NCI-H1436 (cell line): ENCODE data around the gene C1RL.
A peak's percentile ranks its signal among the peaks of the same experiment; 100 is the strongest.
"Not testable (repeated sequence)": the region's sequence is repeated elsewhere in the genome, so short reads cannot be mapped to it uniquely, and the experiment has no call there.

Source experiments
- DNase-seq: peaks from one replicate; lab custom pipeline; 2025; lab: John Stamatoyannopoulos, UW

The C1RL gene

DNA sequence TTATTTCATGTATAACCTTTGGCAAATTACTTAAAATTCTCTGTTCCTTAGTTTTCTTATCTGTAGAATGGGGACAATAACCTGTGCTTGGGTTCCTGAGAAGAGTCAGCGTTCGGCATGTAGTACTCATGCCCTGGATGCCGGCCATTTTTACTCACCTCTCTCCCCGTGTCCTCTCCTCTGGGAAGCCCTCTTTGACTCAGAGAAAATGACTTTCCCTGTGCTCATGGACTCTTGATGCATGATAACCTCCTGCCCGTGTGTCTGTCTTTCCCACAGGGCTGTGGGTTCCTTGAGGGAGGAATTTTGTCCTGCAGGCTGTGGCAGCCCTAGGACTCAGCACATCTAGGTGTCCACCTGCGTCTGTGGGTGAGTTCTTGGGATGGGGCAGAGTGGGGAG is 5.8 kb upstream of the C1RL start:
- DNase-seq = no peak

- DNase-seq = no peak
Observed at GRCh38 chr12:7114008-7114407, 5.0 kb upstream of the C1RL start.

DNA sequence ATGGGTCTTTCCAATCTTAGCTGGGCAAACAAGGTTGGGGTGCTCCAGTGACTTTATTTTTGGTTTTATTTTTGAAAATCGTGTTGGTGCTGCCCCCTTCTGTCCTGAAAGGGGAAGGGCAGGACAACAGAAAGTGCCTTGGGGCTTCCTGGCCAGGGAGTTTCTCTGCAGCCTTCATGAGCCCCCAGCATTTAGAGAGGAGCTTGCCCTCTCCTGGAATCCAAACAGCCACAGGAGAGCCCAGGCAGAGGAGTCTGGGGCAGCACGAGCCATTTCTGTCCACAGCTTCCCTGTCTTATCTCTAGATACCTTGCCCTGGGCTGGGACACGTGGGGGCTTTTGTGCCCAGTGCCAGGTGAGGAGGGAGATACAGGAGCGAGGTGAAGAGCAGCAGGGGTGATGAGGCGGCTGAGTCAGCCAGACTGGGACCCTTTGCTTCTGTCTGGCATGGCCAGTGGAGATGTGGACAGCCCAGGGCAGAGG is 4.4 kb upstream of the C1RL start:
- peak; percentile 4 for DNase-seq

DNA sequence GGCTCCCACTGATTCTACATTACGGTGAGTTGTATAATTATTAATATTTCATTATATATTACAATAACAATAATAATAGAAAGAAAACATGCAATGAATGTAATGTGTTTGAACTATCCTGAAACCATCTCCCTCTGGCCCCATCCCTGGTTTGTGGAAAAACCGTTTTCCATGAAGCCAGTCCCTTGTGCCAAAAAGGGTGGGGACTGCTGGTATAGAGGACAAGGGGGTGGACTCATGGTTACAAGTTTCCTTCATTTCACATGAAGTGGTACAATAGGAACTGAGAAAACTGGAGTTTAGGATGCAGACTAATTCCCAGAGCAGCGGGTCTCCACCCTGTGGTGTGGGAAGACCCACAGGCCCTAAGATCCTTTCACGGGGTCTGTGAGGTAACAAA is 3.0 kb upstream of the C1RL start:
- DNase-seq = no peak

DNA sequence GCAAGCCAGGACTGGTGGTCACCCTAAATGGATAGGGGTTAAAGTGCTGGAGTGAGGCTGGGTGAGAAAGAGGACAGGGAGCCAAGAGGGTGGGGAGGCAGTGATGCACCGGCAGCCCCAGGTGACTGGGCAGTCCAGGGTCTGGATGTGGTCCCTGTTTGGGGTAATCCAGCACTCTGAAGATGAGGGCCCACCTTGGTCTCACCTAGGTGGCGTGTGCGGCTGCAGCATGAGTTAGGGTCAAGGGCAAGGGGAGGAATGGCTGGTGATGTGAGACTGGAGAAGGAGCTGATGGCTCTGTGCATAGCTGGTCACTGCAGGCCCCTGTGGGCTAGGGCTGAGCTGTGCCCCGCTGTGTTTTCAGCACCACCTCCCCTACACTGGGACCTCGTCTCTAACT is 1.6 kb upstream of the C1RL start:
- no peak for DNase-seq

- DNase-seq = no peak
Observed at GRCh38 chr12:7109572-7109920, 532 bp upstream of the C1RL start.

DNA sequence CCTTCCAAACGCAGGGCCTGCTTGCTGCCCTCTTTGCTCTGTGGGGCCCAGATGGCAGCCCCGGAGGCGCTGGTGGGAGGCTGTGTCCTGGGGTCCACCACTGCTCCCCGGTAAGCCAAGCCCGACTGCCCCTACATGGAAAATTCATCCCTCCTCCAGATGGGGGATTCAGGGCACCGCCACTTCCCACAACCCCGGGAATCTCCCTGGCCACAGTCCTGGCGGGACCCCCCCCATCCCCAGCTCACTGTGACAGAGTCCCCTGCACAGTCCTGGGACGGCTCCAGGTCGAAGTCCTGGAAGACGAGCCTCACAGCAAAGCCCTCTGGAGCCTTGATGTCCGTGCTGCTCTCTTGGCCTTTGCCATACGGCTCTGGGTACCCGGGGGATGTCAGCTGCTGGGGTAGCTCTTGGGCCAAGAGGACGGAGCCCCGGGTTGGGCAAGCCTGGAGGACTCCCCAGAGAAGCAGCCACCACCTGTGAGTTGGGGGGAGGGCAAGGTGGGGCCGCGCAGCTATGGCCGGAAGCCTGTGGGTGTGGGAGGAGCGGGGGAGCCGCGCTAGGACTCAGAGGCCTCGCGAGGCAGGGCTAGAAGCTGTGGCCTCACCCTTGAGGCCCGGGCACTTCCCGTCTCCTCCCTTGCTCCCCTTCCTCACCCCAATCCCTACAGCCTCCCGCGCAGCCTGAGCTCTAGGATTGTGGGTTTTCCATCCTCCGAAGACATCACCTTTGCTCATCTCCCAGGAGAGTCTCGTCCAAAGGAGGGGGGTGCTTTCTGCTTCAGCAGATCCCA is 815 bp downstream of the C1RL start:
- peak; percentile 37 for DNase-seq

- no peak for DNase-seq
Observed at GRCh38 chr12:7107636-7108002, 1.4 kb downstream of the C1RL start.

GRCh38 chr12:7107181-7107580 is 1.8 kb downstream of the C1RL start:
- DNase-seq = not testable (repeated sequence)

- DNase-seq = no peak
Observed at GRCh38 chr12:7106082-7106481, 2.9 kb downstream of the C1RL start.

DNA sequence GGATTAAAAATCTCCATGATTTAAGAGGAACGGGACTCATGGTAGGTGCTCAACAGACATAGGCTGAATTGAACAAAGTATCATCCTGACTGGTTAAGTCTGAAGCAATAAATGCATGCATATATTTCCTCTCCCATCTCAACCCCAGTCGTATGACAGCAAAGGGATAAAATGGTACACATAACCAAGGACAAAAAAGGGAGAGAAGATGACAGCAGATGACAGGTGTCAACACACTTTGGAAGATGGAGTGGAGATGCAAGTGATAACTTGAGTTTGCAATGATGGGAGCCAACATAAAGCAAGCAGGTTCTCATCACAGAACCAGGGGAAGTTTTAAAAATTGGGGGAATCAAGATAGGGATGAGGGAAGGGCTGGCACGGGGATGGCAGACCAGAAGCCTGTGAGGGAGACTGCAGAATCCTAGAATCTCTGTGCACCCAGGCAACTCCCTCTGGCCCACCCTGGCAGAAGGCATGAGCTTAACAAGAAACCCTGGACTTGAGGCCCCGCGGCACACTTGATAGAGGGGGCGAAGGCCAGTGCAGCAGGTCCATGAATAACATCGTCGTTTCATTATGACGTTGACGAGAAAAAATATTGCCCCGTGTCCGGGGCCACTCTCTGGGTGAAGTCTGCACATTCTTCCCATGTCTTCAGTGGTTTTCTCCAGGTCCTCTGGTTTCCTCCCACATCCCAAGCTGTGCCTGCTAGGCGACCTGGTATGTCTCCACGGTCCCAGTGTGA is 5.0 kb downstream of the C1RL start:
- no peak for DNase-seq

GRCh38 chr12:7102582-7102981 is 6.4 kb downstream of the C1RL start:
- DNase-seq = no peak

DNA sequence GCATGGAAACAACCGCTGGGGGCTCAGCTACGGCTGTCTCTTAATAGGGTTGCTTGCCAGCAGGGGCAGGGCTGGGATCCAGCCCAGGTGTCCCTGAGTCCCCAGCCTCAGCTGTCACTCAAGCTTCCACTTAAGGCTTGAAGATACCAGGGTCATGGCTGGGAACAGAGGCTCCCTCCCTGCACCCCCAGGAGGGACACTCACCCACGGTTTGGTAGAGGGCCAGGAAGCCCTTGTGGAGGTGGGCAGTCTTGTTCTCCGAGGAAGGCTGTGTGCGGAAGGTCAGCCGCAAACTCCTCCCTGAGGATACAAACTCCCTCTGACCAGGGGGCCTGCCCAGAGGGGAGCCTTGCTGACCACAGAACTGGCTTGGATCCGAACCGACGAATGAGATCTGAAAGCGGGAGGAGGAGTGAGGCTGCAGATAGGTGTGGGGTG is 7.3 kb downstream of the C1RL start:
- no peak for DNase-seq

GRCh38 chr12:7101047-7101693 is 7.8 kb downstream of the C1RL start:
- DNase-seq = no peak

- peak; percentile 3 for DNase-seq
Observed at GRCh38 chr12:7100239-7100638, 8.8 kb downstream of the C1RL start.

DNA sequence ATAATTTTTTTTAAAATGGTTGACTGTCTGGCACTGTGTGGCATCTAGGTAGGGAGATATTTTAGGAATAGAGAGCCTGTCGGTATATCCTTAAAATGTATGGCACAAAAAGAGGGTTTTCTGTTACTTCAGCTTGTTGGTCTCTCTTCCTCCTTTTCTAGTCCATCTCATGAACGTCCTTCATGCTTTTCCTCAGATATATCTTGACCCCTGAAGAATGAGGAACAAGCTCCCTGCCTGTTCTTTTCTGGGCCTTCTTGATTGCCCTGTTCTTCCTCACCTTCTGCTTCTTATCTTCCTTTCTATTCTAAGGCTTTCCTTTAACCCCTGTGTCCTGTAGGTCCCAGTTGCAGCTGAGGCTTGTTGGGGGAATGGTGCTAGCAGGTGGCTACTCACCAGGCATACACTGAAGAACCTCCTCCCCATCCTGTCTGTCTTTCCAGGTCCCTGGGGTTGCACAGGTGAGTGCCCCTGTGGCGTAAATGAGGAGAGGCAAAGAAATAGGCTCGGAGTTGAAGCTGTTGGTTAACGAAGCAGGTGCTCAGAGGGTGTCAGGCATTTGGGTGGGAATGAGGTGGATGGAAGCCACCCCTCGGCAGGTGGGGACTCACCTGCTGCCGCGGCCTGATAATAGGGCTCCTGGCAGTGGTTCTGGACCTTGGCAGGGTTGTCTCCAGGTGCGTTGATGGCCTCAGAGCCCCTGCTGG is 9.6 kb downstream of the C1RL start:
- DNase-seq = no peak

GRCh38 chr12:7096979-7097378 is 12.0 kb downstream of the C1RL start:
- DNase-seq = no peak

GRCh38 chr12:7096006-7096932 is 12.7 kb downstream of the C1RL start:
- no peak for DNase-seq

DNA sequence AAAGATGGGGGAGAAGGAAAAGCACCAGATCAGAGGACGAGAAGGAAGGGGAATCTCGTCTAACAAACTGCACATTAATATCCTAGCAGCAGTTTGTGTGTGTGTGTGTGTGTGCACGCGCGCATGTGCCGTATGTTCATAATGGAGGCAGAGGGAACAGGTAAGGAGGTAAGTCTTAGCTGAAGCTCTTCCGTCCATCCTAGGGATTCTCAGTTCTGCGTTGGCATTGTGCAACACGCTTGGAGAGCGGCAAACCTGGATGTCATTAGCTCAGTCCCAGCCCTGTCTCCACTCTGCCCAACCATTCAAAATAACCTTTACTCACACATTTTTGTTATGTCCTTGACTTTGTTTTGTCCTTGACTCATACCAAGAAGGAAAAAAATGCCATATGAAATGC is 15.1 kb downstream of the C1RL start:
- no peak for DNase-seq

DNA sequence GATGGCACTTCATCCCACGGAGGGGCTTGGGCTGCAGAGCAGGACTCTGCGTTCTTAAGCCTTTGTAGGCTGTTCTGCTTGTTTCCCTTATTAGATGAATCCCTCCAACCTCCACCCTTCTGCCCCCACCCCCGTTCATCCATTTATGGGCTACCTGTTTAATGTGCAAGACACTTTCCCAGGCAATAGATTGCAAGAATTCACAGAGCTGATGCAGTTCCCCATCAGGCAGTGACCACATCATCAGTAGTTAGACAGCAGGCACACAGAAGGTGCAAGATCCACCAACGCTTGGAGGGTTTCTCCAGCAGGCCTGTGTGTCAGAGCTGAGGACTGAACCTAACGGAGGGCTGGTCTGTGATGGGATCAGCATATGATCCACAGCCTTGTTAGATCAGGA is 15.5 kb downstream of the C1RL start:
- no peak for DNase-seq

GRCh38 chr12:7092986-7093460 is 16.0 kb downstream of the C1RL start:
- DNase-seq = no peak
